ENCODE measurements around the gene RAB30.

DNA sequence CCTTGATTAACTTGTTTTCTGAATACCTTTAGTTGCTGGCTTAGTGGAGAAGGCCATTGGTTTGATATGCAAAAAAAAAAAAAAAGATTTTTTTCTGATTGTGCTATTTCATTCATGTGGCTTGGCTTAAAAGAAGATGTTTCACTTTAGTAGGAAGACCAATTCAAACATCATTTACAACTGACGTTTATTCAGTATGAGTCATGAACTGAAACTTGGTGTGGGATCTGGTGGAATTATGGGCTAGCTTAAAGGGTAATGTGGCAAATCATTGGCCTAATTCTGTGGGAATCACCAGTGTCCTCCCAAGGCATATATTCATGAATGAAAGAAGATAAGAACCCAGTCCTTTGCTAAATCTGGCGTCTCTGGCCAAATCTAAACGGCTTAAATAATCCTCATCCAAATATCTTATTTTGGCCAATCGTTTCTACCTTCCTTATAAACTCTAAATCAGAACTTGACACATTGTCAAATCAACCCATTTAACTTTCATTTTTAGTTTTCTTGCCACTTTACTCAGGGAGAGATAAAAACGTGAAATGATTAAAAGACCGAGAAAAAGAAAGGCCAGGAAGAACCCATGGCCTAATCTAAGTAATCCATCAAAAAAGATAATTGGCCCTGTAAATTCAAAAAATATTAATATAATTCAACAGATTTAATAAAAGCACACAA lies 93.1 kb downstream of the RAB30 start:
- TF ChIP-seq, protein P1, sequence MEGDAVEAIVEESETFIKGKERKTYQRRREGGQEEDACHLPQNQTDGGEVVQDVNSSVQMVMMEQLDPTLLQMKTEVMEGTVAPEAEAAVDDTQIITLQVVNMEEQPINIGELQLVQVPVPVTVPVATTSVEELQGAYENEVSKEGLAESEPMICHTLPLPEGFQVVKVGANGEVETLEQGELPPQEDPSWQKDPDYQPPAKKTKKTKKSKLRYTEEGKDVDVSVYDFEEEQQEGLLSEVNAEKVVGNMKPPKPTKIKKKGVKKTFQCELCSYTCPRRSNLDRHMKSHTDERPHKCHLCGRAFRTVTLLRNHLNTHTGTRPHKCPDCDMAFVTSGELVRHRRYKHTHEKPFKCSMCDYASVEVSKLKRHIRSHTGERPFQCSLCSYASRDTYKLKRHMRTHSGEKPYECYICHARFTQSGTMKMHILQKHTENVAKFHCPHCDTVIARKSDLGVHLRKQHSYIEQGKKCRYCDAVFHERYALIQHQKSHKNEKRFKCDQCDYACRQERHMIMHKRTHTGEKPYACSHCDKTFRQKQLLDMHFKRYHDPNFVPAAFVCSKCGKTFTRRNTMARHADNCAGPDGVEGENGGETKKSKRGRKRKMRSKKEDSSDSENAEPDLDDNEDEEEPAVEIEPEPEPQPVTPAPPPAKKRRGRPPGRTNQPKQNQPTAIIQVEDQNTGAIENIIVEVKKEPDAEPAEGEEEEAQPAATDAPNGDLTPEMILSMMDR (IDR thresholded peaks at IDR 0.05) = no peak
- TF ChIP-seq POLR2A (IDR thresholded peaks at IDR 0.05) (no peak), POLR2AphosphoS5 (IDR thresholded peaks at IDR 0.05; ENCODE audit: insufficient read depth in 1 of 2, low read depth in 1 of 2) (no peak)
